SIG-M5 (cell line): ENCODE measurements around the gene TOGARAM1.

Source experiments
- DNase-seq: peaks from one replicate; lab custom pipeline; 2025; lab: John Stamatoyannopoulos, UW

The TOGARAM1 gene

DNA sequence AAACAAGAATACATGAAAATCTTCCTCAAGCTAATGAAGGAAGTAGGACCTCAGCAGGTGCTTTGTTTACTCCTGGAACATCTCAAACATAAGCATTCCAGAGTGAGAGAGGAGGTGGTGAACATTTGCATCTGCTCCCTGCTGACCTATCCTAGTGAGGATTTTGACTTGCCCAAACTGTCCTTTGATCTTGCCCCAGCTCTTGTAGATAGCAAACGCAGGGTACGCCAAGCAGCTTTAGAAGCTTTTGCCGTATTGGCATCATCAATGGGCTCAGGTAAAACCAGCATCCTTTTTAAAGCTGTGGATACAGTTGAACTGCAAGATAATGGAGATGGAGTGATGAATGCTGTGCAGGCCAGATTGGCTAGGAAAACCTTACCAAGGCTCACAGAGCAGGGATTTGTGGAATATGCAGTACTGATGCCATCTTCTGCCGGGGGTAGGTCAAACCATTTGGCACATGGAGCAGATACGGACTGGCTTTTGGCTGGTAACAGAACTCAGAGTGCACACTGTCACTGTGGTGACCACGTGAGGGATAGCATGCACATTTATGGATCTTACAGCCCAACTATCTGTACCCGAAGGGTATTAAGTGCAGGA, 1.9 kb downstream of the TOGARAM1 start:
- no peak for DNase-seq

GRCh38 chr14:44966601-44967336, 4.8 kb downstream of the TOGARAM1 start:
- DNase-seq: no peak

GRCh38 chr14:44968714-44969113, 6.7 kb downstream of the TOGARAM1 start:
- no peak for DNase-seq

GRCh38 chr14:44970907-44971306, 8.9 kb downstream of the TOGARAM1 start:
- DNase-seq: no peak

DNA sequence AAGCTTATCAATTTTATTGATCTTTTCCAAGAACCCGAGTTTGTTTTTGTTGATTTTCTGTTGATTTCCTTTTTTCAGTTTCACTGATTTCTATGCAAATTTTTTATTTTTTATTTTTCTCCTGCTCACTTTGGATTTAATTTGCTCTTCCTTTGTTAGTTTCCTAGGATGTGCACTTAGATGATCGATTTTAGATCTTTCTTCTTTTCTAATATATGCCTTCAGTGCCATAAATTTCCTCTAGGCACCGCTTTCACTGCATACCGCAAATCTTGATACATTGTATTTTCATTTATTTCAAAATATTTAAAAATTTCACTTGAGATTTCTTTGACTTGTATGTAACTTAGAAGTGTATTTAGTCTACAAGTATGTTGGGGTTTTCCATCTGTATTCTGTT, 9.5 kb downstream of the TOGARAM1 start:
- no peak for DNase-seq

DNA sequence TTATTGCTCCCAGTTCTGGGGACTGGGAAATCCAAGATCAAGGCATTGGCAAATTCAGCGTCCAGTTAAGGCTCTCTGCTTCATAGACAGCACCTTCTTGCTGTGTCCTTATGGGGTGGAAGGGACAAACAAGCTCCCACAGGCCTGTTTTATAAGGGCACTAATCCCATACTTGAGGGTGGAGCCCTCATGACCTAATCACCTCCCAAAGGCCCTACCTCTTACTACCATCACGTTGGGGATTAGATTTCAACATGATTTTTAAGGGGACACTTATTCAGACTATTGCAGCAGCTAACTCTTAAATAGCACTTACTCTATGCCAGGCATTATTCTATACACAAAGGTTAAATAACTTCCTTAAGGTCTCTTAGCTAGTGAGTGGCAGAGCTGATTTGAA, 17.3 kb downstream of the TOGARAM1 start:
- no peak for DNase-seq

GRCh38 chr14:44979740-44980356, 17.9 kb downstream of the TOGARAM1 start:
- no peak for DNase-seq

- DNase-seq: no peak
Measured at GRCh38 chr14:44981198-44981597, 19.2 kb downstream of the TOGARAM1 start.

- DNase-seq: no peak
Measured at GRCh38 chr14:44982594-44982993, 20.6 kb downstream of the TOGARAM1 start.

- no peak for DNase-seq
Measured at GRCh38 chr14:44988694-44989093, 26.7 kb downstream of the TOGARAM1 start.

GRCh38 chr14:44989497-44990440, 27.8 kb downstream of the TOGARAM1 start:
- no peak for DNase-seq

GRCh38 chr14:44990533-44990932, 28.5 kb downstream of the TOGARAM1 start:
- DNase-seq: no peak

DNA sequence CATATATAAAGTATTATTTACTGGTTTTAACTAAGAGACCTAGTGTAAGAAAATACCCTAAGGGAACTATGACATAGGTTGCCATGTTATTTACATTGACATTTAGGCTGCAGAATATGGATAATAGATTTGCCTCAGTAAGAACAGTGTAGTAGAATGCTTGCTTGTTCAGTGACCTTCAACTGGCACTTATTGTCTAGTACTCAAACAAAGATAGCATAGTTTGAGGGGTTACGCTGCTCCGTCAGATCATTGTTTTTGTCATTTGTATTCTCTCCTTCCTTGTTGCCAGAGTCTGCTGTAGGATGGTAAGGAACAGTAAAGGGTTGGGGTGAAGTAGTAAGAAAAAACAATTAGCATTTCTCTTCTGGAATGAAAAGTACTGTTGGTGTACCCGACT, 33.2 kb downstream of the TOGARAM1 start:
- no peak for DNase-seq

DNA sequence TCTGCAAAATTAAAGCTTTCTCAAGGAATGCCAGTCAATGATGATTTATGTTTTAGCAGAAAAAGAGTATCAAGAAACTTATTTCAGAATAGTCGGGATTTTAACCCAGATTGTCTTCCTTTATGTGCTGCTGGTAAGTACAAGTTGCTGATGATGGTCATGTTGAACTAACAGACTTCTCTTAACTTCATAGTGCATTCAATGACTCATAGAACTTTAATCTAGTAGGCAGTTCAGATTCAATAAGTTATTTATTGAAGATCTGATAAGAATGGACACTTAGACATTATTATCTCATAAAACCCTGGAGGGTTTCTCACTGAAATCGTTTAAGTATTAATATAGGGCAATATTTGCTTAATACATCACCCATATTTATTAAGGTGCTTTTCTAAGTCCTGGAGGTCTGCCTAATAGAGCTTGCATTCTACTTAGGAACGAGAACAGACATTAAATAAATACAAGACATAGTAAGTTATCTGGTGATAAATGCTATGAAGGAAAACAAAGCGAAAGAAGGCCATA, 33.8 kb downstream of the TOGARAM1 start:
- no peak for DNase-seq

GRCh38 chr14:45003924-45004323, 41.9 kb downstream of the TOGARAM1 start:
- no peak for DNase-seq

- DNase-seq: no peak
Measured at GRCh38 chr14:45015133-45015532, 53.1 kb downstream of the TOGARAM1 start.

DNA sequence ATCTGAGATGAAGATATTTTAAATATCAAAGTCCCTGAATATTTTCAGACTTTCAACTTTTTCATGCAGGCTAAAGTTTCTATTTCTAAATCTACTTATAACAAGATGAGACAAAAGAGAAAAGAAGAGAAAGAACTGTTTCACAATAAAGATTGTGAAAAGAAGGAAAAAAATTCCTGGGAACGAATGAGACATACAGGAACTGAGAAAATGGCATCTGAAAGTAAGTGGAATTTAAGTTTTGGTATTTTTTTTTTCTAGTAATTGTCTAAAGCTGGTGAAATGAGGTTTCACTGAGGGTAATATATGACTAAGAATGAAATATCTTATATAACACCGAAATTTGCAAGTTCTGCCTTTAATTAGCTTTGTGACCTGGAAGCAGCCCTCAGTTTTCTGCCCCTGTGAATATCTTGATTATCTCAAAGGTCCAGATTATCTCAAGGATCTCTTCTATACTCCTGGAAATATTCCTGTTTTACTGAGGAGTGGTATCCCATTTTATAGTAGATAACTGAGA, 66.2 kb downstream of the TOGARAM1 start:
- DNase-seq: no peak

DNA sequence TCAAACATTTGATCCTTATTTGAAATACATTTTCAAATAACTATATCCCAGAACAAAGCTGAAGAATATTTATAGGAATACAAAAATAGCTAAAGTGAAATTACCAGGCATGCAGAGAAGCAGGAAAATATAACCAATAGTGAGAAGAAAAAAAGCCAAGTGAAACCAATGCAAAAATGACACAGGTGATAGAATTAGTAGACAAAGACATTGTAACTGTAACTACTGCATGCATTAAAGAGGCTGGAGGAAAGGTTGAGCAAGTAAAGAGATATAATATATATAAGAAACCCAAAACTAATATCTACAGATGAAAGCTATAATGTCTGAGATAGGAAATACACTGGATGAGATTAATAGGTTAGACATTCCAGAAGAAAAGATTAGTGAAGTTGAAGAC, 72.7 kb downstream of the TOGARAM1 start:
- DNase-seq: no peak

GRCh38 chr14:45038256-45038655, 76.3 kb downstream of the TOGARAM1 start:
- DNase-seq: no peak

DNA sequence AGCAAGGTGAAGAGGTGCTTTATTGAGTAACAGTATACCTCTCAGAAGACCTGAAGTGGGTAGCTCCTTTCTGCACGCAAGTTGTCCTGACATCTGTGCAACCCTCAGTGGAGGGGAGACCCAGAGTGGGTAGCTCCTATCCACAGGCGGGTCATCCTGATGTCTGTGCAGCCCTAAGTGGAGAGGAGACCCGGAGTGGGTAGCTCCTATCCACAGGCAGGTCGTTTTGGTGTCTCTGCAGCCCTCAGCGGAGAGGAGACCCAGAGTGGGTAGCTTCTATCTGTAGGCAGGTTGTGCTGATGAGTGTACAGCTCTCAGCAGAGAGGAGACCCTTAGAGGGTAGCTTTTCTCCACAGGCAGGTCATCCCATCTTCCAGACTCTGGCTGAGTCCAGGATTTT, 76.9 kb downstream of the TOGARAM1 start:
- DNase-seq: no peak

DNA sequence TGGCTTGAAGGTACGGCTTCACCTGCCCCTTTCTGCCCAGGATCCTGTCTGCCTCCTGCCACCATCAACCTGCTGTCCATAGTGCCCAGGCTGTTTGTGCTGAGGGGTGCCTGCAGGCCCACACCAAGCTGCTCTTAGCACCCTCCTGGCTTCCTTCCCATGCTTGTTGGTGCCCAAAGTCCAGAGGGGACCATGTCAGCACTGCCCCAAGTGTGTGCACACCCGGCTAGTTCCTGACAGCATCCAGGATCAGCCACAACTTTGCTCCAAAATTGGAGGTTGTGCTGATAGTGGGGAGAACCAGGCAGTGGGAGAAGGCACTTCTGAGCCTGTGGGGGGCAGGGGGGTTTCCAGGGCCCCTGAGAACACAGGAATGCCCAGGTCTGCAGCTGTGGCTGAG, 77.4 kb downstream of the TOGARAM1 start:
- no peak for DNase-seq

DNA sequence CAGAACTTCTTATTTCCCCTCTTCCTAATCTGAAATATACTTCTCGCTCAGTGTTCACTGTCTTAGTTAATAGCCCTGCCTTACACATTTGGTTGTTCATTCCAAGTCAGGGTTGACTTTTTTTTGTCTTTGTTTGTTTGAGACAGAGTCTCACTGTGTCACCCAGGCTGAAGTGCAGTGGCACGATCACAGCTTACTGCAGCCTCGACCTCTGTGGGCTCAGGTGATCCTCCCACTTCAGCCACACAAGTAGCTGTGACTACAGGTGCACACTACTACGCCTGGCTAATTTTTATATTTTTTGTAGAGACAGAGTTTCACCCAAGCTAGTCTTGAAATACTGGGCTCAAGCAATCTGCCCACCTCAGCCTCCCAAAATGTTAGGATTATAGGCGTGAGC, 79.7 kb downstream of the TOGARAM1 start:
- no peak for DNase-seq
